GM21390 (cell line): Measurements from ENCODE around the gene POTEB.
"Not testable (repeated sequence)": the region's sequence is repeated elsewhere in the genome, so short reads cannot be mapped to it uniquely, and the experiment has no call there.

Experiments
- ATAC-seq: cut with Tn5 transposase; IDR thresholded peaks from one replicate; pipeline ENCODE4 v1.9.1; 2021; ENCODE audit not compliant: unreplicated experiment

Gene POTEB

GRCh38 chr15:21877635-21878034 lies at the start of gene POTEB:
Gene POTEB, minus strand, starts transcription at chr15:21877735. Its CDS starts 489 bp downstream, at chr15:21877246.
- ATAC-seq = not testable (repeated sequence)

GRCh38 chr15:21890955-21891354 lies 13.4 kb upstream of the POTEB start:
- ATAC-seq = not testable (repeated sequence)

GRCh38 chr15:21889542-21889941 lies 12.0 kb upstream of the POTEB start:
- not testable (repeated sequence) for ATAC-seq

GRCh38 chr15:21838831-21839230 lies 38.7 kb downstream of the POTEB start:
- ATAC-seq = not testable (repeated sequence)
